GM18505 (cell line): ENCODE results near the gene PYDC1.
"Not testable (repeated sequence)": the region's sequence is repeated elsewhere in the genome, so short reads cannot be mapped to it uniquely, and the experiment has no call there.

ENCODE experiments used
- ATAC-seq: cut with Tn5 transposase; IDR thresholded peaks from one replicate; pipeline ENCODE4 v1.9.1; 2021; ENCODE audit not compliant: unreplicated experiment
- POLR2A ChIP-seq: IDR thresholded peaks from 4 replicates; pipeline ENCODE4 v1.6.1; 2011; ENCODE audit warnings: borderline replicate concordance; ENCODE audit not compliant: insufficient read depth, insufficient read length; ENCODE audit errors: extremely low read depth

Gene PYDC1

DNA sequence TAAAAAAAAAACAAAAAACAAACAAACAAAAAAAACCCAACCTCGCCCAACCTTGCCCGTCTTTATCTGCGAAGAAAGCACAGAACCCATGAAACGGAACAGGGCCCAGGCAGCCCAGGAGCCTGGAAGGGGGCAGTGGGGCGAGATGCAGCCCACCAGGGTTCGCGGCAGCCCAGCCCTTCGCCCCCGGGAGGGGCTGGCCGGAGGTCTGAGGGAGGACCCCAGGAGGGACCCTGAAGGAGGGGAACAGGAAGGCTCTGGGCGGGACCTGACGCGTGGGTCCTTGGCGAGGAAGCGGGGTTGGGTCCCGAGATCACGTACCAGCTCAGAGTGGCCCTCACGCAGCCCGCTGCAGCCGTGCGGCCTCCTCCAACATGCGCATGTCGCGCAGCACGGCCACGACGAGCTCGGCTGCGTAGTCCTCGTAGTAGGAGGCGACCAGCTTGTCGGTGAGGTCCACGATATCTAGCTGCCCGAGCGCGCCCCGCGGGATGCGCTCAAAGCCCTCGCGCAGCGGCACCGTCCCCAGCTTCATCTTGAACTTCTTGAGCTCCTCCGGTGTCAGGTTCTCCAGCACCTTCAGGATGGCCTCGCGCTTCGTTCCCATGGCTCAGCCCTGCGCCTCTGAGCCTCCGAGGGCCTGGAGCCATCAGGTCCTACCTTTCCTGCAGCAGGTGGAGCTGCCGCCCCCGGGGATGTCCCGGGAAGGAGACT, at the start of gene PYDC1:
TSS of gene PYDC1 (minus strand) at position 714 of the 714 bp plus-strand sequence. CDS start at position 607, 107 bp downstream.
- TF ChIP-seq POLR2A: no peak
- ATAC-seq: no peak

DNA sequence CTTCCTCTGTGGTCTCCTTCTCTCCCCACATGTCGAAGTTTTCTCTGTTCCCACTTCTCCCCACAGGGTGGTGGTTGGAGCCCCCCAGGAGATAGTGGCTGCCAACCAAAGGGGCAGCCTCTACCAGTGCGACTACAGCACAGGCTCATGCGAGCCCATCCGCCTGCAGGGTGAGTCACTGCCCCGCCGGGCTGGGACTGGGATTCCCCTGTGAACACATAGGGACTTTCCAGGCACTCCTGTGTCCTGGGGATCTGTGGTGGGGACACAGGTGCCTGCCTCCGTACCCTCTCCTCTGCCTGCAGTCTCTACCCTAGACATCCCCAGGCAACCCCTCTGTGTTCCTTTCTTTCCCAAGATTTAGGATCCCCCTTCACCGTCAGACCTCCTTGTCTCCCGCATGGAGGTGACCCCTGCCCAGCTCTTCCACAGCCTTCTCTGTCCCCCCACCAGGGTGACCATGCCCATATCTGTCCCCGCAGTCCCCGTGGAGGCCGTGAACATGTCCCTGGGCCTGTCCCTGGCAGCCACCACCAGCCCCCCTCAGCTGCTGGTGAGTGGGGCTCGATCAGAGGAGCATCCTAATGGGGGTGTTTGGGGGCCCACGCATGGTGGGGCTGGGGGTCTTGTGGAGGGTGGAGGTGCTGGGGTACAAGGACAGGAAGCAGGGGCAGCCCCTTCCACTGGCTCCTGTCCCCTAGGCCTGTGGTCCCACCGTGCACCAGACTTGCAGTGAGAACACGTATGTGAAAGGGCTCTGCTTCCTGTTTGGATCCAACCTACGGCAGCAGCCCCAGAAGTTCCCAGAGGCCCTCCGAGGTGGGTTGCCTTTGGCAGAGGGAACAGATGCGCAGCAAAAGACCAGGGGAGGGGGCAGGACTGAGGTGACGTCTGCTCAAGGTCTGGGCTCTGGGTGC, 48.7 kb upstream of the PYDC1 start:
- TF ChIP-seq POLR2A: peak; percentile 22
- ATAC-seq: peak; percentile 86

DNA sequence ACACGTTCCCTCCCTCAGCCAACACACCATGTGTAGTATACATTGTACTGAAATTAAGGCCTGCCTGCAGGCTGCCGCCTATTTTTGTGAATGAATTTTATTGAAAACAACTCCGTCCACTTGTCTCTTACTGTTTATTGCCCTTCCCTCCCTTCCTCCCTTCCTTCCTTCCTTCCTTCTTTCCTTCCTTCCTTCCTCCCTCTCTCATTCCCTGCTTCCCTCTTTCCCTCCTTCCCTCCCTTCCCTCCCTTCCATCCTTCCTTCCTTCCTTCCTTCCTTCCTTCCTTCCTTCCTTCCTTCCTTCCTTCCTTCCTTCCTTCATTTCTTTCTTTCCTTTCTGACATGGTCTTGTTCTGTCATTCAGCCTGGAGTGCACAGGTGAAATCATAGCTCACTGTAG, 45.1 kb upstream of the PYDC1 start:
- TF ChIP-seq POLR2A: no peak
- ATAC-seq: no peak

DNA sequence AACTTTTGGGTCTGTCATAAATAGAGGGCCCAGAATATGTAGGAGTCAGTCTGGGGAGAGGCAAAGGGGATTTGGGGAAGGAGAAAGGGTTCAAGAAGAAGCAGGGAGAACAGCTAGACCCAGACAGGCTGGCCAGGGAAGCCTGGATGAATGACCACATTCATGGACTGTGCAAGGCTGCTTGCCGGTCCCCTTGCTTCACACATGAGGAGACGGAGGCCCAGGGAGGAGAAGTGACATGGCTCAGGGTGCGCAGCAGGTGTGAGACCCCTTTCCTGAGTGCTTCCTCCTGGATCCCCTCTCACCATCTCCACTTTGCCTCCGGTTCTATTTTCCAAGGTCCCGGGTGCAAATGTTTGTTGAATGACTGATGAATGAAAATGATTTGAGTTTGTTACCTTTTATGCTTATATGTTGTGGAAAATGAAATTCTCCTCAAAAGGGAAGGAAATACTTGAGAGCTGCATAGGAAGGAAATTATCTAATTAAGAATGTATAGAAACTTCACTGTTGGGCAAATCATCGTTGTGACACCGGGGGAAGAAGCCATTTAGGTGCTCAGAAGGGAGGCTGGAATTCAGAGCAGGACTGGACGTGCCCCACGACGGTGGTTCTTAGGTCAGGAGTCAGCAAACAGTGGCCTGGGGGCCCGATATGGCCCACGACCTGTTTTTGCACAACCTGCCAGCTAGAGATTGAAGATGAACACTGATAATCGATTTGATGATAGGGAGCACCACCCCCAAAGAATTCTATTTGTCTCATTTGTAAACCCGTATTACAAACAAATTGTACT, 43.4 kb upstream of the PYDC1 start:
- no peak for ATAC-seq
- TF ChIP-seq POLR2A: no peak

DNA sequence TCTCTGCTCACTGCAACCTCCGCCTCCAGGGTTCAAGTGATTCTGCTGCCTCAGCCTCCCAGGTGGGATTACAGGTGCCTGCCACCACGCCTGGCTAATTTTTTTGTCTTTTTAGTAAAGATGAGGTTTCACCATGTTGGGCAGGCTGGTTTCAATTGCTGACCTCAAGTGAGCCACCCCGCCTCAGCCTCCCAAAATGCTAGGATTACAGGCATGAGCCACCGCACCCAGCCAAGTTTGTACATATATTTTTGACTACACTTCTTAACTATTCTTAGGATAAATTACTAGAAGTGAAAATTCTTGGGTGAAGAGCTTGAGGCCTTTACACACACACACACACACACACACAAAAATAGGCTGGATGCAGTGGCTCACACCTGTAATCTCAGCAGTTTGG, 41.4 kb upstream of the PYDC1 start:
- no peak for TF ChIP-seq POLR2A
- ATAC-seq: no peak

DNA sequence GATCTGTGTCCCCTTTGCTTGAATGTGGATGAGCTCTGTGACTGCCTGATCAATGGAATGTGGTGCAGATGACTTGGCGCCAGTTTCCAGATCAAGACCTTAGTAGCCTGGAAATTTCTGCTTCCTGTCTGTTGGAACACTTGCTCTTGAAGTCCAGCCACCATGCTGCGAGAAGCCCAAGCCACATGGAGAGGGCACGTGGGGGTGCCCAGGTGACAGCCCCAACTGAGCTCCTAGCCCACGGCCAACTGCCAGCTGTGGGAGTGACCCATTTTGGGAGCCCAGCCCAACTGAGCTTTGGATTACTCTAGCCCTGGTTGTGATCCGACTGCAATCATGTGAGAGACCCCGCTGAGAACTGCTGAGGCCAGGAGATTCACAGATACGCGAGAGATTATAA, 39.5 kb upstream of the PYDC1 start:
- ATAC-seq: no peak
- TF ChIP-seq POLR2A: no peak

DNA sequence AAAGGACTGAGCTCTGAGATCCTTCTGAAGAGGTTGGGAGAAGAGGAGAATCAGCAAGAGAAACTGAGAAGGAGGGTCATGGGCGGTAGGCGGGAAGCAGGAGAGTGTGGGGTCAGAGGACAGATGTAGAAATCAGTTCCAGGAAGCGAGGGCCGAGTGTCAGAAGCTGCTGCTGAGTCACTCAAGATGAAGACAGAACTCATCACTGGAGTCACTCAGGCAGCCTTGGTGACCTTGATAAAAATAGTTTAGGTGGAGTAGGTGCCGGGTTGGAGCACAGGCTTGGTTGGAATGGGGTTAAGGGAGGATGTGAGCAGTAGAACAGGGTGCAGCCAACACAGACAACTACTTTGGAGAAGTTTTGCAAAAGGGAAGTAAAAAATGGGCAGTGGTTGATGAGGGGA, 36.7 kb upstream of the PYDC1 start:
- no peak for ATAC-seq
- no peak for TF ChIP-seq POLR2A

DNA sequence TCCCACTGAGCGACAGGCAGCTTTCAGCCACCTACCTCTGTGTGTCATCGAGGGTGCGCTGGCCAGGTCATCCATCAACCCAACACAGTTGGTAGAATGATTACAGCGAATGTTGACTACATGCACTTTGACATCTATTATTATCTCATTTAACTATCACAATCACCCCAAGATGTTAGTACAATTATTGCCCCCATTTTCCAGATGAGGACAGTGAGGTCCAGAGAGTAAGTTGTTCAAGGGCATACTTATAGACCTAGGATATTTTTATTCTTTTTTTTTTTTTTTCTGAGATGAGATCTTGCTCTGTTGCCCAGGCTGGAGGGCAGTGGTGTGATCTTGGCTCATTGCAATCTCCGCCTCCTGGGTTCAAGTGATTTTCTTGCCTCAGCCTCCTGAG, 34.5 kb upstream of the PYDC1 start:
- TF ChIP-seq POLR2A: no peak
- no peak for ATAC-seq

DNA sequence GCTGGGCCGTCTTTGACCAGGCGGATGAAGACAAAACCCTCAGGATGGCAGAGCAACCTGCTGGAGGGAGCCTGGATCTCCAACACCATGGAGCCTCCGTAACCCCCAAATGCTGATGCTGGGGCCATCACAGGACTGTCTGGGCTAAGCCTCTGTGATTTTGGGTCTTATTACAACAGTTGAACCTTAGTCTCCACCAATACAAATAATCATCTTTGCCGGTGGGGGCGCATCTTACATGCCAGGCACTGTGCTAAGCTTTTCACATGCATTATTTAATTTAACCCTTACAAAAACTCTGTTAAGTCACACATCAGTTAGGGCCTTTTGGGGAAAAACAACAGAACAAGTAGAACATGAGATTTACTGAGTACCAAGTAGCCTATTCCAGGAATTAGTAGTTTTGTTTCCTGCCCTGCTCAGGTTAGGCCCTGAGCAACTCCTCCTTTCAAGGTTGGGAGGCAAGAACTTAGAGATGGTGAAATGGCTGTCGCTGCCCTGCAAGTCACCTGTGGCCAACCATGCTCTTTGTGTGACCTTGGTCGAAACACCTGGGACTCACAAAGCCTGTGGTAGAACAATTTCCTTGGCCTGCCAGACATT, 33.9 kb upstream of the PYDC1 start:
- no peak for TF ChIP-seq POLR2A
- no peak for ATAC-seq

DNA sequence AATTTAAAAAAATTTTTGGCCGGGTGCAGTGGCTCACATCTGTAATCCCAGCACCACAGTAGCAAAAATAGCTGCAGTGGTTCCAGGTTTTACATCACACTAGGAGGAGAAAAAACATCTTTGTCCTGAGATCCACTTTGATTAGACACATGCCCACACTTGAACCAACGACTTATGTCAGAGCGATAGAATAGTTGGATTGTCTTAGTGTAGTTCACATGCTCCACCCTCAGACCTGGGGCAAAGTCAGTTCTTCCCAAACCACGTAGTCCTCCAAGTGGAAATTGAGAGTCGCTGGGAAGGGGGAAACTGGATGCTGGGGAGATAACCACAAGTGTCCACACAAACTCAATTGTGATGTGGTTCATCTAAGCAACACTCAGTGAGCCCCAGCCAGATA, 31.4 kb upstream of the PYDC1 start:
- no peak for ATAC-seq
- no peak for TF ChIP-seq POLR2A

DNA sequence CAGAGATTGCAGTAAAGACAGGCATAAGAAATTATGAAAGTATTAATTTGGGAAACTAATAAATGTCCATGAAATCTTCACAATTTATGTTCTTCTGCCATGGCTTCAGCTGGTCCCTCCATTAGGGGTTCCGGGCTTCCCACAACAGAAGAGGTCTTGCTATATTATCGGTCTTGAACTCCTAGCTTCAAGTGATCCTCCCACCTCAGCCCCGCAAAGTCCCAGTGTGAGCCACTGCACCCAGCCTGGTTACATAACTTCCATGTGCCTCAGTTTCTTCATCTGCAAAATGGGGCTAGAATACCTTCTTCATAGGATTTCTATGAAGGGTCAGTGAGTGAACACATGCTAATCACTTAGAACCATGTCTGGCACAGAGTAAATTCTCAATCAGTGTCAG, 29.4 kb upstream of the PYDC1 start:
- no peak for ATAC-seq
- no peak for TF ChIP-seq POLR2A

DNA sequence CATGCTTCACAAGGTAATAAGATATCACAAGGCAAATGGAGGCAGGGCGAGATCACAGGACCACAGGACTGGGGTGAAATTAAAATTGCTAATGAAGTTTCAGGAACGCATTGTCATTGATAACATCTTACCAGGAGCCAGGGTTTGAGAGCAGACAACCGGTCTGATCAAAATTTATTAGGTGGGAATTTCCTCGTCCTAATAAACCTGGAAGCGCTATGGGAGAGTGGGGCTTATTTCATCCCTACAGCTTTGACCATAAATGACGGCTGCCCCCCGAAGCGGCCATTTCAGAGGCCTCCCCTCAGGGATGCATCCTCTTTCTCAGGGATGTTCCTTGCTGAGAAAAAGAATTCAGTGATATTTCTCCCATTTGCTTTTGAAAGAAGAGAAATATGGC, 28.7 kb upstream of the PYDC1 start:
- not testable (repeated sequence) for ATAC-seq

DNA sequence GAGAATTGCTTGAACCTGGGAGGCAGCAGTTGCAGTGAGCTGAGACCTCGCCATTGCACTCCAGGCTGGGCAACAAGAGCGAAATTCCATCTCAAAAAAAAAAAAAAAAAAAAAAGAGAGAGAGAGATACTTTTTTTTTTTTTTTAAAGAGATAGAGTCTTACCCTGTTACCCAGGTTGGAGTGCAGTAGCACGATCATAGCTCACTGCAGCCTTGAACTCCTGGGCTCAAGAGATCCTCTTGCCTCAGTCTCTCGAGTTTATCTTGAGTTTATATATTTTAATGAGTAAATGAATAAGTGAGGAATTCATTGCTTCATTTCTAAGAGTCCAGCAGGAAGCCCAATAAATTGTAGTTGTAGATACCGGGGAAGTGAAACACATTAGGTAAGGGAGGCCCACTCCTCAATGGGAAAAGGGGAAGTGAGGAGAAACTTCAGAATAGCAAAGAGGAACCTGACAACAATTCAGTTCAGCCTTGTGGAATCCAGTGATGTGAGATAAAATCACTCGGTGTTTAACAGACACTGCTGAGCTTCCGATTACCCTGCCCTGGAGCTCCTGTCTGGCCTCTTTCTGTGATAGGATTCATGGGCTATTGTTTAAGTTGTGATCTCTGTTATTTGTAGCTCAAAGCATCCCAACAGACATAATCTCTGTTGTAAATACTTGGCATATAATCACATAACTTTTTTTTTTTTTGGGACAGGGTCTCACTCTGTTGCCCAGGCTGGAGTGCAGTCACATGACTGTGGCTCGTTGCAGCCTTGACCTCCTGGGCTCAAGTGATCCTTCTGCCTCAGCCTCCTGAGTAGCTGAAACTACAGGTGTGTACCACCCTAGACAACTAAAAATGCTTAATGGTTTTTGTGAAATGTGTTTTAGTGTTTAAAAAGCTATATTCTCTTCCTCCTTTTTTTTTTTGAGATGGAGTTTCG, 27.1 kb upstream of the PYDC1 start:
- TF ChIP-seq POLR2A: no peak
- peak; percentile 61 for ATAC-seq

DNA sequence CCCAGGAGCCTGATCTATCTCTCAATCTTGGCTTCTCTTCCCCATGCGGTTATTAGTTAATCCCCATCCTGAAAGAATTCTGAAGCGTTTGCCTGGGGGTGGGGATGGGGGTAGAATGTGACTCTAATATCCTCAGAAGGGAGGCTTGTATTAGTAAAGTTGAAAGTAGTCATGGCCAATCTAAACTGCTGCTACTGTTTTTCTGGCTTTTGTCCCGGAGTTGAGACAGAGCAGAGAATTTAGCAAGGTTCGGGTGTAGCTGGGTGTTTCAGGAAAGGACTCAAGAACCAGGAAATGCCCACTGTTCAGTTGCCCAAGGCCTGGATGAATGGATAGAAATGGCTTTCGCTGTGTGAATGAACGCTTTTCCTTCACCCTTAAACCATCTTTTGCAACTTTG, 25.3 kb upstream of the PYDC1 start:
- ATAC-seq: no peak
- no peak for TF ChIP-seq POLR2A
